ENCODE measurements around the gene CHST11.

DNA sequence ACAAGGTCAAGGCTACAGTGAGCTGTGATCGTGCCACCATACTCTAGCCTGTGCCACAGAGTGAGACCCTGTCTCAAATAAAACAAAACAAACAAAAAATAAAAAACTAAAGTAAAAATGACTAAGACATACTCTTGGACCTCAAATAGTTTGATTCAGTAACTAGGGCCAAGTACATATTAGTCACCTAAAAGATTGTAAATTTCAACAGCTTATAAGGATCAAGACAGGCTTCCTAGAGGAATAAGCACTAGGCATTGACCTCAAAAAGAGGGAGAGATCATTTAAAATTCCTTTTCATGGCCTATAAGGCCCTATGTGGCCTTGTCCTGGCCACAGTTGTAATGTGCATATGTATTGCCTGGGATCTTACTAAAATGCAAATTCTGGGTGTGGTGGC lies 46.0 kb upstream of the CHST11 start:
- TF ChIP-seq, protein P1, sequence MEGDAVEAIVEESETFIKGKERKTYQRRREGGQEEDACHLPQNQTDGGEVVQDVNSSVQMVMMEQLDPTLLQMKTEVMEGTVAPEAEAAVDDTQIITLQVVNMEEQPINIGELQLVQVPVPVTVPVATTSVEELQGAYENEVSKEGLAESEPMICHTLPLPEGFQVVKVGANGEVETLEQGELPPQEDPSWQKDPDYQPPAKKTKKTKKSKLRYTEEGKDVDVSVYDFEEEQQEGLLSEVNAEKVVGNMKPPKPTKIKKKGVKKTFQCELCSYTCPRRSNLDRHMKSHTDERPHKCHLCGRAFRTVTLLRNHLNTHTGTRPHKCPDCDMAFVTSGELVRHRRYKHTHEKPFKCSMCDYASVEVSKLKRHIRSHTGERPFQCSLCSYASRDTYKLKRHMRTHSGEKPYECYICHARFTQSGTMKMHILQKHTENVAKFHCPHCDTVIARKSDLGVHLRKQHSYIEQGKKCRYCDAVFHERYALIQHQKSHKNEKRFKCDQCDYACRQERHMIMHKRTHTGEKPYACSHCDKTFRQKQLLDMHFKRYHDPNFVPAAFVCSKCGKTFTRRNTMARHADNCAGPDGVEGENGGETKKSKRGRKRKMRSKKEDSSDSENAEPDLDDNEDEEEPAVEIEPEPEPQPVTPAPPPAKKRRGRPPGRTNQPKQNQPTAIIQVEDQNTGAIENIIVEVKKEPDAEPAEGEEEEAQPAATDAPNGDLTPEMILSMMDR (IDR thresholded peaks at IDR 0.05): no peak
- no peak for TF ChIP-seq POLR2A (IDR thresholded peaks at IDR 0.05)
